ENCODE data around the gene MSGN1.

MSGN1 gene, protein sequence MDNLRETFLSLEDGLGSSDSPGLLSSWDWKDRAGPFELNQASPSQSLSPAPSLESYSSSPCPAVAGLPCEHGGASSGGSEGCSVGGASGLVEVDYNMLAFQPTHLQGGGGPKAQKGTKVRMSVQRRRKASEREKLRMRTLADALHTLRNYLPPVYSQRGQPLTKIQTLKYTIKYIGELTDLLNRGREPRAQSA

DNA sequence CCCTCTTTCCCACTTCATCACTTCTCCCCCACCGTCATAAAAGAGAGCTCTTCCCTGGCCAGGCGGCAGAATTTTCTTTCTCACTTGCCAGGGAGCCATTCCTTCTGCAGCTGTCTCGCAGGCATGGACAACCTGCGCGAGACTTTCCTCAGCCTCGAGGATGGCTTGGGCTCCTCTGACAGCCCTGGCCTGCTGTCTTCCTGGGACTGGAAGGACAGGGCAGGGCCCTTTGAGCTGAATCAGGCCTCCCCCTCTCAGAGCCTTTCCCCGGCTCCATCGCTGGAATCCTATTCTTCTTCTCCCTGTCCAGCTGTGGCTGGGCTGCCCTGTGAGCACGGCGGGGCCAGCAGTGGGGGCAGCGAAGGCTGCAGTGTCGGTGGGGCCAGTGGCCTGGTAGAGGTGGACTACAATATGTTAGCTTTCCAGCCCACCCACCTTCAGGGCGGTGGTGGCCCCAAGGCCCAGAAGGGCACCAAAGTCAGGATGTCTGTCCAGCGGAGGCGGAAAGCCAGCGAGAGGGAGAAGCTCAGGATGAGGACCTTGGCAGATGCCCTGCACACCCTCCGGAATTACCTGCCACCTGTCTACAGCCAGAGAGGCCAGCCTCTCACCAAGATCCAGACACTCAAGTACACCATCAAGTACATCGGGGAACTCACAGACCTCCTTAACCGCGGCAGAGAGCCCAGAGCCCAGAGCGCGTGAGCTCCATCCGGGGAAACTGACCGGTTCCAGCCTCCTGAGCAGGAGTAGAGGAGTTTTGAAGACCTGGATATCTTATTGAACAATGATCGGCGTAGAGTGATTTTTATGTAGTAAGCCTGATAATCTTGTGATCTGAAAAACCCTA is at the start of gene MSGN1:
Gene MSGN1, plus strand, starts transcription at position 65 of the 850 bp plus-strand sequence. Its CDS starts 59 bp downstream, at position 124.
- DNase-seq (ENCODE audit: low spot score): no peak

DNA sequence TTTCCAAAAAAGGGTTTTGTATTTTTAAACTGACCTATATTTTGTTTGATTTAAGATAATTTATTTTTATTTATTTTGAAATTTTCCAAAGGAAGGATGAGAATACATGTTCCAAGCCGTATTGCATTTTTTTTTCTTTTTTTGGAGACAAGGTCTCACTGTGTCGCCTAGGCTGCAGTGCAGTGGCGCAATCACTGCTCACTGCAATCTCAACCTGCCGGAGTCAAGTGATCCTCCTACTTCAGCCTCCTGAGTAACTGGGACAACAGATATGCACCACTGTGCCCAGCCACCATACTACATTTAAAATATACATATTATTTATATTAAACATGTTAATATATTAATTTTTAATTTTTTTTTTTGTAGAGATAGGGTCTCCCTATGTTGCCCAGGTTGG is 47.4 kb upstream of the MSGN1 start:
- DNase-seq (ENCODE audit: low spot score): no peak

DNA sequence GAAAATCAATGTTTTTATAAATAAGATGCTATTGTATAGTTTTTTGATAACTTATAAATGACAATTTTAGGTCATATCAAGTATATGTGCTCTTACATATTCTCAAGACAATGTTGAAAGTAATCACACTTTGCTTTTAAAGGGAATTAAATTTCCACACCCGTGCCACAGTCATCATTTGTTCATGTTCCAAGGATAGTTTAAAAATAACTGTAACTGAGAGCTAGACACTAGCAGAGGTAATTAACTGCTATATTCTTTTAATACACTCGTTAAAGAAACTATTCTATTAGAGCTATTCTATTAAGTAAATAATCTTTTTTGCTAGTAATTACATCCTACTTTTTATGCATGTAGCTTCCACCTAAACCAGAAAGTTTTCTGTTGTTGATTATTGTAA is 44.3 kb upstream of the MSGN1 start:
- DNase-seq (ENCODE audit: low spot score): no peak

- DNase-seq (ENCODE audit: low spot score): no peak
Measured at GRCh38 chr2:17772532-17772931, 43.7 kb upstream of the MSGN1 start.

- DNase-seq (ENCODE audit: low spot score): no peak
Measured at GRCh38 chr2:17780546-17780945, 35.7 kb upstream of the MSGN1 start.

GRCh38 chr2:17781482-17781881 is 34.8 kb upstream of the MSGN1 start:
- DNase-seq (ENCODE audit: low spot score): no peak

GRCh38 chr2:17786727-17787126 is 29.5 kb upstream of the MSGN1 start:
- DNase-seq (ENCODE audit: low spot score): no peak

- no peak for DNase-seq (ENCODE audit: low spot score)
Measured at GRCh38 chr2:17788773-17789172, 27.5 kb upstream of the MSGN1 start.

DNA sequence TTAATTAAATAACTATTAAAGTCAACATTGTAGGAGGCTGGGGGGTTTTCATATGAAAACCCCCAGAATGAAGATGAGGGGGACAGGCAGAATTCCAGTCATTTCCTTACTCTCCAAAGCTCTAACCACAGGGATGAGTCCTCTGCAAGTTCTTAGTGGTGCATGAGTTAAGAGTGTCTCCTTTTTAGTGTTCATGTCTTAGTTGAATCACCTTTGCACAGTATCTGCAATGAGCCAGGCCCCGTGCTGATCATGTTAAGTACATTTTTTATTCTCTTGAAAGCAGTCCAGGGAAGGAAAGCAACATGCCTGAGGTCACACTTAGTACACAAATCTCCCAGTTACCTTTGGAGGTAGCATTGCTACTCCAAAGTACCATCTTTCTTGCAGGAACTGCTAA is 25.7 kb upstream of the MSGN1 start:
- no peak for DNase-seq (ENCODE audit: low spot score)

DNA sequence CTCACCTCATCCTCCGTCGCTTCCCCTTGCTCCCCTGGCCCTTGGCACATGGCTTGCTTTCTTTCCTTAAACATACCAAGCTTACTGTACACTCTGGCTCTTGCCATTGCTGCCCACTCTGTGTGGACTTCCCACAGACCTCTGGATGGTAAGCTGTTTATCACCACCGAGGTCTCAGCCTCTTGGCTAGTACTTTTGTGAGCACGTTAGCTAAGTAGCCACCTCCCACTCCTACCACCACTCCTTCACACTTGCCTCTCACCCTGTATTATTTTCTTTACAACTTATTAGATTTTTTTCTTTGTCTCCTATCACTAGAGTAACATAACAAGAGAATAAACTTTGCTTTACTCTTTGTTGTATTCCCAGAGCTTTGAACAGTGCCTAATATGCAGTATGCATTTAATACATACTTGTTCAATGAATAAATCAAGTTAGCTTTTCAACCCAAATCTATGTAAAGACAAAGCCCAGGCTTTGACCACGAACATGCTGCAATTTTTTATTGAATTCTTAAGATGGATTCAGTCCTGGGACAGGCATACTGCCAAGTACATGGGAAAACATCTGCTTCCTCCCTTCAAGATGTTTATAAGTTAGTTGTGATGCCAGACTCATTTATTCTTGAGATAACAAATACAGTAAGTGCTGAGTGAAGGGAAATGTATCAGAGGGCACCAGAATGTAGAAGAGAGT is 25.0 kb upstream of the MSGN1 start:
- no peak for DNase-seq (ENCODE audit: low spot score)

- no peak for DNase-seq (ENCODE audit: low spot score)
Measured at GRCh38 chr2:17791817-17792130, 24.5 kb upstream of the MSGN1 start.

DNA sequence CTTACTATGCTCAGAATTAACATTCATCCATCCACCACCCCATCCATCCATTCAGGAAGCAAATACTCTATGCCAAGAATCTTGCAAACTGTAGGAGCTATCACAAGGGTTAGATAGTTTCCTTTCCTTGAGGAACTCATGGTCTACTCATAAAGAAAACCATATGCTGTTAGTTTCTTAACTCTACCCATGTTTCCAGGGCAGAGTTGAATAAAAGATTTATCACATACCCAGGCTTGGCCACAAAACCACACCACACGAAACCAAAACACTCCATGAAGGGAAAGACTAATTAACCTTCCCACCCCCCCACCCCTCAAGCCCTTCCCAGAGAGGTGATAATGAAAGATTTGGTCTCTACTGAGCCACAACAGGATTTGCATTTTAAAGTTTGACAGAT is 23.7 kb upstream of the MSGN1 start:
- DNase-seq (ENCODE audit: low spot score): no peak

- no peak for DNase-seq (ENCODE audit: low spot score)
Measured at GRCh38 chr2:17793296-17793695, 23.0 kb upstream of the MSGN1 start.

DNA sequence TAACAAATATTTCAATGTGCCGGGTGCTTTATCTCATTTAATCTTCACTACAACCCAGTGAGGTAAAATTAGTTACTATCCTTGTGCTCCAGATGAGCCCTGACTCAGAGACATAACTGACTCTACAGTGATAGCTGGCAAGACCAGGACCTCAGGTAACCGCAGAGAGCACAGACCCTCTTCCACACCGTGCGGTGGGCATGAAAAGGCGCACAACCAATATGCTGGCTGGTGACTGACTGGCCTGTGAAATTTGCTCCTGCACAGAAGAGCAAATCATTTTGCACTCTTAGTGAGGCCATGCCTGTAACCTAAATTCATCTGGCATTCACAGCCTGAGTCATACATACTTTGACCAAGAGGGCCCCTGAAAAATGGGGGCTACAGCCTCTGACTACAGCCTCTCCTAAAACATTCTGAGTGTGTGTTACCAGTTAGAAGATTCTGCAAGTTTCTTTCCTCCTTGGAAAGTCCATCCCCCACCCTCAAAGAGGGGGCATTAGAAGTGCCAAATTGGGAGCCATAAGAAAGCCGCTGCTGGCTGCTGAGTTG is 22.4 kb upstream of the MSGN1 start:
- DNase-seq (ENCODE audit: low spot score): no peak

DNA sequence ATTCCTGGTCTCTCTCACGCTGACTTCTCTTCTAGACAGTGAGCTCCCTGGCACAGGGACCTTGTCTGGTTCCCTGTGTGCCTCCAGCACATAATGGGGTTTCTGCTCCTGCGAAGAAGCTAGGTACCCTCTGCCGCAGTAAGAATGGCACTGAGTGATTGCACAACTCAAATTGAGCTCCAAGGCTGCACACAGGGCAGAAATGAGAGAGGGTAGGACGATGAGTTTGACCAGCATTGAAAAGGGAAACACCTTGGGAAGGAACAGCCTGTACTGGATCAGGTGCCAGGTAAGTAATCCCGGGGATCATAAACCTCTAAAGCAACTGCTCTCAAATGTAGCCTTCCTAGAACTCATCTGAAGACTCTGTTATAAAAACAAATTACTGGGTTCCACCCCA is 21.0 kb upstream of the MSGN1 start:
- DNase-seq (ENCODE audit: low spot score): no peak

DNA sequence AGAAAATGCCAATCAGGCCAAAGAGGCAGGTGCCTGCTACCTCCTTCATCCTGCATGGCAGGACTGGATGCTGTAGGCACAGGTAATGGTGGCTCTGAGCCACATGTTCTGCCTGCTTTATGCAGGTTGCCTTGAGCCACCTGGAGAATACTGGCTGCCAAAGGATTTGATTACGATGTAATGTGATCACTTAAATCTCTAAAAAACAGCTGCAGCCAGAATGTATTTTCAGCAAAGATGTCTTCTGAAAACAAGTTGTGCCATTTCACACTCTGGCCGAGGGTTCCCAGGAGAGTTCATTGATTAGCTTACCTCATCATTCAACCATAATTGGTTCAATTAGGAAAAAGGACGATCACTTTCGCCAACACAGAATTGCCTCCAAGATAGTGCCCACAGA is 17.9 kb upstream of the MSGN1 start:
- DNase-seq (ENCODE audit: low spot score): no peak

DNA sequence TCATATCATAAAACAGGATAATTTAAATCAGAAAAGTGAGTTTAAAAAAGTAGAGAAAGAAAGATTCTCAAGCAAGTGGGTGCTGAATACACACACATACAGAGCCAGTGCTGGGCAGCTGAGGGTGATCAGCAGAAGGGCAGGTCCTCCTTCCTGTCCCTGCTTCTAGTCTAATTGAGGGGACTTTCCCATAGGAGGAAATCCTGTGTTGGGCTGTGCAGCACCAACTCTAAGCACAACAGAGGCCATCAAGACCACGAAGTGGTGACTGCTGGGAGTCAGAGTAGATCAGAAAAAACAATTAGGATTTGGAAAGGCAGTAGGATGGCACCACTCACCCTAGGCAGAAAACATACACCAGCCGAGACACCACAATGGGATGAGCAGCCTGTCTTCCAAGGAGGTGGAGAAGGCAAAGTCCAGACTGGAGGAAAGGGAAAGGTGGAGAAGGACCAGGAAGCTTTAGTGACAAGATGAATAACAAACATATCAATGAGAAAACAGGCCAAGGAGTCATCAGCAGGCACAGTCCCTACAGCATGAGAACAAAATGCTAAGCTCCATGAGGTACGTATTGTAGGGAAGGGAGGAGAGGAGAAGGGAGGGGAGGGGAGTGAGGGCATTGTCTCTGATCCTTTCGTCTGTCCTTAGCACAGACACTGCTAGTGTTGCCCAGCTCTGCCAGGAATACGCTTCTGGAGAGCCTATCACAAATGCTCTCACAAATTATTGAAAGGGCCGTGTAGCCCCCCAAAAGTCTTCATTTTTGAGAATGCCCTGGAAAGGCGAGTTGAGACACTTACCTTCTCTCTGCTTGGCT is 16.7 kb upstream of the MSGN1 start:
- DNase-seq (ENCODE audit: low spot score): no peak

DNA sequence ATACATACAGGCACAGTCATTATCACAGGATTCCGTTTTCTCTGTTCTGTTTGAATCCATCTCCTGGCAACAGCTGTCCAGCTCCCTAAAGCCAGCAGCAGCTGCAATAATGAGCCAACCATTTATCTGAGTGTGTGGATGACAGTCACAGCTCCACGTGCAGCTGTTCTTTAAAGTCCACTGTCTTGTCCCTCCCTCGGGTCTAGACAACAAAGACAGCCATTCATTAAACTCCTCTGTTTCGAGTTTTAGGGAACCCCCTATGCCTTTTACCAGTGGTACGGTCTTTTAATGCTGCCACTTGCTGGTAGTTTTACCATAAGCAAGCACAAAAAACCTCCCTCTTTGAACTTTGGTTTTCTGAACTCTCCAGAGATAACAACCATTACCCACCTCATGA is 16.0 kb upstream of the MSGN1 start:
- DNase-seq (ENCODE audit: low spot score): no peak

DNA sequence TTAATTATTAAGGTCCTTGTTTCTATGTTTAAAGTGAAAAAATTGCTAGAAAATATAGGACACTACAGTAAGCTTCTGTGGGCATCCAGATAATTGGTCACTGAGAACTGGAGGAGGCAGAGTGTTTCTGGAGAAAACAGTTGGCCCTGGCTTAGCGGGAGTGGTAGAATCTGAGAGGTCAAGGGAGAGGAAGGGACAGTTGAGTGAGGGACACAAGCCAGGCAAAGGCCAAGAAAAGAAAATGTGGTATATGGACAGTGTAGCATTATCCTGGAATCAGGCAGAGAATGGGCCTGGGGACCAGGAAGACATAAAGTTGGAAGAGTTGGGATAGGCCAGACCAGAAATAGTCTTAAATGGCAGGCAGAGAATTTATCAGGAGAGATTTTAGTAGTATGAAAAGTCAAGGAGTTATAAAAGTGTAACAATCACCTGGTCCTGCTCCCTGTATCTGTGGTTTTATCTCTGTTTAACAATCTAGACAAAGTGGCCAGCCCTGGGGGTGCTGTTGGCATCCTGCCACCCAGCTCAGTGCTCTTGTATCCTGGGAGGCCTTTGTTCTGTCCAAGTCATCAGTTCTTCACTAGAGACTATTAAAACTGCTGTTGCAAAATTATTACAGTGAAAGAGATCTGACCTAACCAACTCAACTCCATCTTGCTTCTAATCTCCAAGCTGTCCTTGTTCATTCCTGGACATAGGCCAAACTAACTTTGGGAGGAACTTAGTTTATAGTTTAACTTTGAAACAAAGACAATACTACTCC is 15.4 kb upstream of the MSGN1 start:
- DNase-seq (ENCODE audit: low spot score): no peak

GRCh38 chr2:17803497-17803896 is 12.8 kb upstream of the MSGN1 start:
- no peak for DNase-seq (ENCODE audit: low spot score)

GRCh38 chr2:17804358-17804757 is 11.9 kb upstream of the MSGN1 start:
- peak; percentile 3 for DNase-seq (ENCODE audit: low spot score)

Measured in cerebellar cortex (tissue), 1 donor.